Stromal cell of bone marrow (primary cell): ENCODE measurements around the gene RPL10.
"Not testable (repeated sequence)": the region's sequence is repeated elsewhere in the genome, so short reads cannot be mapped to it uniquely, and the experiment has no call there.

Source experiments
- DNase-seq: peaks from one replicate; pipeline ENCODE4 v3.0.0-alpha.2; 2012; ENCODE audit warnings: low read depth

Gene RPL10

DNA sequence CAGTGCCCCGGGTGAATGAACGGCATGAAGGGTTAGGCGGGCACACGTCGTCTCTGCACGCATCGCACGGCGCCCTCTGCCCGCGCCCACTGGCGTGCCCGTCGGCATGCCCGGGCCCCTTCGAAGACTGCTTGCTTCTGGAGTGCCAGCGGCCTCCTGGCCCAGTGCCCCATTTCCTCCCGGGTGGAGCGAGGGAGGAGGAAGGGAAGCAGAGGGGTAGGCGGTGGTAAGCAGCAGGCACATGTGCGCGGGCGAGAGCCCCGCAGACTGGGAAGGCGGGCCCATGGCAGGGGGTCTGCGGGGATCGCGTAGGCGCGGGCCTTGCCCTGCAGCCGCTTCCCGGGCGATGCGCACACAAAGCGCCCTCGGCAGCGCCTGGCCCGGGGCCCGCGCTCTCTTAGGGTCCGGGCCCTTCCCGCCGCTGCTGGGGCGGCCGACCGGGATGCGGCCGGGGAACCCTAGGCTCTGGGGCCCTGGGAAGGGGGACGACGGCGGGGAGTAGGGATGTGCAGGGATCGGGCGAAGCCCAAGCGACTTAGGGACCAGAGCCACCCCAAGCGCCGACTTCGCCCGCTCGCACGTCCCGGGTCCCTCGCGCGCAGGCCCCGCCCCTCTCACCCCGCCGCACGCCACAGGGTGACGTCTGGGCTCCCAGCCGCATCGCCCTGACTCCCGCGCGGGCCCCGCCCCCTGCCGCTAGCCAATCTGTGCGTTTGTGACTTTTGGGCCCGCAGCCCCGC lies 19.9 kb upstream of the RPL10 start:
- no peak for DNase-seq

DNA sequence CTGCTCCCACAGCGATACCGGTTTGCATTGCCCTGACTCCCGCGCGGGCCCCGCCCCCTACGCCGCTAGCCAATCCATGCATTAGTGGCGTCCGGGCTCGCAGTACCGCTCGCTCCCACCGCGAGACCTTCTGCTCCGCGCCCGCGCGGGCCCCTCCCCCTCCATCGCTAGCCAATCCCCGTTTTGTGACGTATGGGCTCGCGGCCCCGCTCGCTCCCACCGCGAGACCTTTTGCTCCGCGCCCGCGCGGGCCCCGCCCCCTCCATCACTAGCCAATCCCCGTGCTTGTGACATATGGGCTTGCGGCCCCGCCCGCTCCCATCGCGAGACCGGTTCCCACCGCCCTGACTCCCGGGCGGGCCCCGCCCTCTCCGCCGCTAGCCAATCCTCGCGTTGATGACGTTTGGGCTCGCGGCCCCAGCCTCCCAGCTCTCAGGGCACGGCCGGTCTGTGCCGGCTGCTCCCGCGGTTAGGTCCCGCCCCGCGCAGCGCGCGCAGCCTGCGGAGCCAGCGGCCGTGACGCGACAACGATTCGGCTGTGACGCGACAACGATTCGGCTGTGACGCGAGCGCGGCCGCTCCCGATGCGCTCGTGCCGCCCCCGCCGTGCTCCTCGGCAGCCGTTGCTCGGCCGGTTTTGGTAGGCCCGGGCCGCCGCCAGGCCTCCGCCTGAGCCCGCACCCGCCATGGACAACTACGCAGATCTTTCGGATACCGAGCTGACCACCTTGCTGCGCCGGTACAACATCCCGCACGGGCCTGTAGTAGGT lies 19.2 kb upstream of the RPL10 start, which contains the start of gene EMD:
TSS of gene EMD (plus strand) at position 497 of the 770 bp plus-strand sequence. CDS start at position 687, 190 bp downstream.
- peak; percentile 94 for DNase-seq

DNA sequence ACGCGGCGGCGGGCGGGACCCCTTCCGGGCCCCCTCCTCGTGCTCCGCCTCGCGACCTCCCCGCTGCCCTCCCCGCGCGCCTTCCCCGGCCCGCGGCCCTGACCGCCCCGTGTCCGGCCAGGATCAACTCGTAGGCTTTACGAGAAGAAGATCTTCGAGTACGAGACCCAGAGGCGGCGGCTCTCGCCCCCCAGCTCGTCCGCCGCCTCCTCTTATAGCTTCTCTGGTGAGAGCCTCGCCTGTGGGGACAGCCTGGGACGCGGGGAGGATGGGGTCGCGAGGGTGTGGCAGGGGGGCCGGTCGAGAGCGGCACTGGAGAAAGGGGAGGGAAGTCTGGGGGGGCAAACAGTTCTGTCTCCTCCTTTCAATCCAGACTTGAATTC lies 18.6 kb upstream of the RPL10 start:
- no peak for DNase-seq

GRCh38 chrX:154380153-154380552 lies 18.0 kb upstream of the RPL10 start:
- DNase-seq = no peak

DNA sequence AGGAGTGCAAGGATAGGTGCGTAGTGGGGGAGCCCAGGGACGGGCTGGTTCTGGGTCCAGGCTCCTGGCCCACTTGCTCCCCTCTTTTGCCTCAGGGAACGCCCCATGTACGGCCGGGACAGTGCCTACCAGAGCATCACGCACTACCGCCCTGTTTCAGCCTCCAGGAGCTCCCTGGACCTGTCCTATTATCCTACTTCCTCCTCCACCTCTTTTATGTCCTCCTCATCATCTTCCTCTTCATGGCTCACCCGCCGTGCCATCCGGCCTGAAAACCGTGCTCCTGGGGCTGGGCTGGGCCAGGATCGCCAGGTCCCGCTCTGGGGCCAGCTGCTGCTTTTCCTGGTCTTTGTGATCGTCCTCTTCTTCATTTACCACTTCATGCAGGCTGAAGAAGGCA lies 17.4 kb upstream of the RPL10 start:
- DNase-seq = no peak

GRCh38 chrX:154381271-154381670 lies 16.9 kb upstream of the RPL10 start:
- no peak for DNase-seq

- no peak for DNase-seq
Measured at GRCh38 chrX:154382483-154383069, 15.6 kb upstream of the RPL10 start.

GRCh38 chrX:154383359-154384283 lies 14.6 kb upstream of the RPL10 start:
- no peak for DNase-seq

- no peak for DNase-seq
Measured at GRCh38 chrX:154384284-154384892, 13.8 kb upstream of the RPL10 start.

DNA sequence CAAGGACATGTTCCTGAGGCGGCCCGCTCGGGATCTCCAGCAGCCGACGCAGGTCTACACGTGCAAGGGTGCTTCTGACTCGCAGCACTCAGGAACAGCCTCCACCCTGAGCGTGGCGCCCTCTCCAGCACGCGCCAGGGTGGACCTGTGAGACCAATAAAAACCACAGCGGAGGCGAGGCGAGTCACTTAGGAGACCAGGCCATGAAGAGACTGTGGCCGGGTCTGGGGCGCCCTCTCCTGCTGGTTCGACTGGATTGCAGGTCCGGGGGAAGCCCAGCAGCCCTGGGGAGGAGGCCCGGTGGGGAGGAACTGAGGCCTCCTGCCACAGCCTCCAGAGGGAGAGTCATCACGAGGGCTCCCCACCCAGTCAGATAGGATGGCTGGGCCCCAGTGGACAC lies 10.1 kb upstream of the RPL10 start:
- DNase-seq = not testable (repeated sequence)

GRCh38 chrX:154388649-154389048 lies 9.5 kb upstream of the RPL10 start:
- DNase-seq = not testable (repeated sequence)

GRCh38 chrX:154389812-154390747 lies 8.1 kb upstream of the RPL10 start:
- DNase-seq = not testable (repeated sequence)

- DNase-seq = not testable (repeated sequence)
Measured at GRCh38 chrX:154396363-154396762, 1.8 kb upstream of the RPL10 start.

DNA sequence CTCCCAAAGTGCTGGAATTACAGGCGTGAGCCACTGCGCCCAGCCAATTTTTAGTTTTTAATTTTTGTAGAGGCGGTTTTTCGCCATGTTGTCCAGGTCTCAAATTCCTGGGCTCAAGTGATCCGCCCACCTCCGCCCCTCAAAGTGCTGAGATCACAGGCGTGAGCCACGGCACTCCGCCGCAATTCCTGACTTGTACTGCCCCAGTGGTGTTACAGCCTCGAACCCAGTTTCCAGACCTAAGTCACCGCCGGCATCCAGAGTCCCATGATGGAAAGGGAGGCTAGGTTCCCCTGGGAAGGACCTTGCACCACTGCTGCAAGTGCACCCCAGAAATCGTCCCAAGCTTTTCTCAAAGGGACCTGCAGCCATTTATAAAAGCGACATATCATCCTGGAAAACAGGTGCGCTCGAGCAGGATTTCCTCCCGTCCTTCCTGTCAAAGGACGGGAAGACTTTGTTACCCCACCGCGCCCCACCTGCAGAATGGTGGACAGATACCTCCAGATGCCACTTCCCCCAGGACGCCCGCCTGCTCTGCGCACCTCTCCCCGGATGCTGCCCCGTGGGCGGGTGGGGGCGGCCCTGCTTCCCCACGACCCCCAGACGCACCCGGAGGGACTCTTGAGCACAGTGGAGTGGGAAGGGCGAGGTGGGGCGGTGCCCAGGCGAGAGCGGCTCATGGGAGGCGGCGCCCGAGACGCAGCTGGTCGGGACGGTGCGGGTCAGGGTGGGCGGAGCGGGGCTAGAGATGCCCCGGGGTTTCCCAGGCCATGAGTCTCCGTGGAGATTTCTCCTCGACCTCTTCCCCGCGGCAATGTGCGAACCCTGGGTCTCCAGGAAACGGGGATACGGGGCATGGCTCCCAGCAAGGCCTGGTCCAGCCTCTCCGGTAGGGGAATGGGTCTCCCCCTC lies 947 bp upstream of the RPL10 start:
- no peak for DNase-seq

GRCh38 chrX:154398668-154399526 lies 720 bp downstream of the RPL10 start:
- peak; percentile 62 for DNase-seq

- no peak for DNase-seq
Measured at GRCh38 chrX:154399527-154400368, 1.6 kb downstream of the RPL10 start.

GRCh38 chrX:154400369-154400817 lies 2.2 kb downstream of the RPL10 start:
- not testable (repeated sequence) for DNase-seq
